Keratinocyte (primary cell): ENCODE measurements around the gene TUBB4B. TPM values are rescaled to one million over a fixed set of nuclear protein-coding genes. Genes with fewer than 3 reads are reported as not detected.

Experiments used
- DNase-seq: peaks from one replicate; pipeline ENCODE4 v3.0.0-alpha.2; 2011; ENCODE audit warnings: low read depth, missing footprints, low spot score
- FAIRE-seq: peaks from 2 replicates; lab custom pipeline; 2011; peaks lifted over from hg19 to GRCh38; lab: Jason Lieb, UNC
- H2AFZ ChIP-seq: 2 replicates; pipeline ENCODE4 v1.6.0; 2012; ENCODE audit warnings: low read length, control low read depth, inconsistent platforms; ENCODE audit not compliant: control insufficient read depth
- H3K27ac ChIP-seq: 2 replicates; pipeline ENCODE4 v1.5.1; 2011; ENCODE audit warnings: low read length; ENCODE audit not compliant: control insufficient read depth, insufficient read depth
- H3K27me3 ChIP-seq: 3 replicates; pipeline ENCODE4 v1.6.0; 2011; ENCODE audit warnings: low read length; ENCODE audit not compliant: control insufficient read depth, insufficient read depth; ENCODE audit errors: extremely low read depth
- H3K36me3 ChIP-seq, 2 experiments: 2 replicates in 1 of 2; 3 replicates in 1 of 2; pipeline ENCODE4 v1.5.1; 2011; ENCODE audit warnings: low read length in 2 of 2, mild to moderate bottlenecking in 1 of 2; ENCODE audit not compliant: control insufficient read depth in 2 of 2, insufficient read depth in 2 of 2; ENCODE audit errors: extremely low read depth in 1 of 2
- H3K4me1 ChIP-seq: 3 replicates; pipeline ENCODE4 v1.5.1; 2011; ENCODE audit warnings: low read length; ENCODE audit not compliant: control insufficient read depth, insufficient read depth; ENCODE audit errors: extremely low read depth
- H3K4me2 ChIP-seq: 3 replicates; pipeline ENCODE4 v1.6.0; 2011; ENCODE audit warnings: low read depth, low read length; ENCODE audit not compliant: control insufficient read depth, insufficient read depth; ENCODE audit errors: extremely low read depth
- H3K4me3 ChIP-seq, 3 experiments: fragments of 200-600 bp in 1 of 3; sonication (generic) in 1 of 3; 2 replicates in 2 of 3; 3 replicates in 1 of 3; pipeline ENCODE4 v1.5.1; 2011 to 2016; ENCODE audit warnings: low read length in 3 of 3, mild to moderate bottlenecking in 3 of 3, control low read depth in 2 of 3, inconsistent platforms in 1 of 3, low read depth in 1 of 3, mixed read lengths in 1 of 3, mixed run types in 1 of 3, moderate library complexity in 1 of 3; ENCODE audit not compliant: control insufficient read depth in 2 of 3, insufficient read depth in 2 of 3; ENCODE audit errors: extremely low read depth in 1 of 3
- H3K79me2 ChIP-seq: 2 replicates; pipeline ENCODE4 v1.6.0; 2012; ENCODE audit warnings: low read length; ENCODE audit not compliant: control insufficient read depth, insufficient read depth
- H3K9ac ChIP-seq: 3 replicates; pipeline ENCODE4 v1.6.0; 2011; ENCODE audit warnings: low read length; ENCODE audit not compliant: control insufficient read depth, insufficient read depth; ENCODE audit errors: extremely low read depth
- H3K9me1 ChIP-seq: 3 replicates; pipeline ENCODE4 v1.6.0; 2011; ENCODE audit warnings: low read length; ENCODE audit not compliant: control insufficient read depth, insufficient read depth; ENCODE audit errors: extremely low read depth
- H3K9me3 ChIP-seq: 2 replicates; pipeline ENCODE4 v1.5.1; 2012; ENCODE audit warnings: low read depth, low read length; ENCODE audit not compliant: control insufficient read depth
- H4K20me1 ChIP-seq: 3 replicates; pipeline ENCODE4 v1.6.0; 2011; ENCODE audit warnings: low read length; ENCODE audit not compliant: control insufficient read depth, insufficient read depth; ENCODE audit errors: extremely low read depth
- EZH2 ChIP-seq: IDR thresholded peaks from one replicate; pipeline ENCODE4 v1.6.1; 2012; ENCODE audit warnings: inconsistent platforms, mild to moderate bottlenecking, low read length, moderate library complexity
- dilution Hi-C: fragments of 300-500 bp; cut with MboI; formaldehyde crosslinking; loops from one replicate; pipeline ENCODE4 v1.7.0; 2020; ENCODE audit warnings: low sequenced_read_pairs; ENCODE audit not compliant: extremely low pct_ligation_motif_present
- polyA plus RNA-seq, 5 experiments: library from polyadenylated mRNA; depleted of rRNA in 3 of 5; stranded (reverse) in 3 of 5; stranded (forward) in 1 of 5; unstranded in 1 of 5; fragments of >200 nt; gene quantifications; 1 replicate in 1 of 5; 2 replicates in 3 of 5; 3 replicates in 1 of 5; pipeline versions ENCODE4 v1.2.1 to v1.2.3, GENCODE V29; 2011 to 2012; ENCODE audit warnings: missing spikeins in 2 of 5, low read depth in 1 of 5, low replicate concordance in 1 of 5
- TF ChIP-seq, protein P1 (sequence below), 3 experiments: IDR thresholded peaks in 1 of 3; conservative IDR thresholded peaks in 1 of 3; optimal IDR thresholded peaks in 1 of 3; 2 replicates in 2 of 3; 3 replicates in 1 of 3; pipeline versions ENCODE3 to v1.5.1; 2011; ENCODE audit warnings: low read length in 3 of 3, mild to moderate bottlenecking in 3 of 3, moderate library complexity in 2 of 3, control low read depth in 1 of 3, inconsistent platforms in 1 of 3; ENCODE audit not compliant: insufficient read depth in 2 of 3; ENCODE audit errors: extremely low read depth in 1 of 3

TUBB4B gene
- polyA plus RNA-seq, 1 donor (not counting 4 experiments of a cell fraction or from before 2014, with no cell fraction given): 440 TPM

DNA sequence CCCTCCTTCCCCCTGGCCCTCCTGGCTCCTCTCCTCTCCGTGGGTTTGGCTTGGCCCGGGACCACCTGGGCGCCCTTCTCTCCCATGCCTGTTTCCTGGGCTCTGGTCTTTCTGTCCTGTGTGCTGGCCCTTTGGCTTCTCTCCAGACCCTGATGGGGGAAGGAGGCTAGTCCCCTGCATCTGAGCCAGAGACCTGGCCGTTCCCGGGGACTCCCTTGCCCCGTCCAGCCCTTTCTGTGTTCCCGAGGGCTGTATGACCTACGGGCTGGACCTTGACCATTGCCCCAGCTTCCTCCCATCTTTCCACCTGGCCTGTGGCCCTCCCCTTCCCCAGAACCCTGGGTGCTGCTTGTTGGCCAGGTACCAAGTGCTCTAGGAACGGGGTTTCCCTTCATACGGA is 22.4 kb downstream of the TUBB4B start:
- no peak for FAIRE-seq
- no peak for TF ChIP-seq EZH2
- TF ChIP-seq, protein P1, sequence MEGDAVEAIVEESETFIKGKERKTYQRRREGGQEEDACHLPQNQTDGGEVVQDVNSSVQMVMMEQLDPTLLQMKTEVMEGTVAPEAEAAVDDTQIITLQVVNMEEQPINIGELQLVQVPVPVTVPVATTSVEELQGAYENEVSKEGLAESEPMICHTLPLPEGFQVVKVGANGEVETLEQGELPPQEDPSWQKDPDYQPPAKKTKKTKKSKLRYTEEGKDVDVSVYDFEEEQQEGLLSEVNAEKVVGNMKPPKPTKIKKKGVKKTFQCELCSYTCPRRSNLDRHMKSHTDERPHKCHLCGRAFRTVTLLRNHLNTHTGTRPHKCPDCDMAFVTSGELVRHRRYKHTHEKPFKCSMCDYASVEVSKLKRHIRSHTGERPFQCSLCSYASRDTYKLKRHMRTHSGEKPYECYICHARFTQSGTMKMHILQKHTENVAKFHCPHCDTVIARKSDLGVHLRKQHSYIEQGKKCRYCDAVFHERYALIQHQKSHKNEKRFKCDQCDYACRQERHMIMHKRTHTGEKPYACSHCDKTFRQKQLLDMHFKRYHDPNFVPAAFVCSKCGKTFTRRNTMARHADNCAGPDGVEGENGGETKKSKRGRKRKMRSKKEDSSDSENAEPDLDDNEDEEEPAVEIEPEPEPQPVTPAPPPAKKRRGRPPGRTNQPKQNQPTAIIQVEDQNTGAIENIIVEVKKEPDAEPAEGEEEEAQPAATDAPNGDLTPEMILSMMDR (optimal IDR thresholded peaks at IDR 0.05 in 1 of 3, IDR thresholded peaks at IDR 0.05 in 1 of 3, conservative IDR thresholded peaks at IDR 0.05 in 1 of 3; ENCODE audit: extremely low read depth in 1 of 3, insufficient read depth in 2 of 3, low read length in 3 of 3): no peak
- H3K36me3 ChIP-seq: peaks cover 20 to 35% of the 10 kb centered on the region in 2 experiments

GRCh38 chr9:137264067-137264466 is 23.0 kb downstream of the TUBB4B start:
- no peak for FAIRE-seq
- peaks cover 20 to 37% of the 10 kb centered on the region in 2 experiments for H3K36me3 ChIP-seq
- no peak overlapping the region for H3K9ac ChIP-seq

More for the DNA sequence above, 22.4 kb downstream of the TUBB4B start:
- DNase-seq: no peak
- peaks cover 6% of the 10 kb centered on the region for H3K79me2 ChIP-seq
- no peaks in the 10 kb centered on the region for H3K9me1 ChIP-seq
- no peak overlapping the region for H2AFZ ChIP-seq
- H3K9me3 ChIP-seq: no peaks in the 10 kb centered on the region
- no peaks in the 10 kb centered on the region for H4K20me1 ChIP-seq
- H3K4me1 ChIP-seq: no peaks in the 10 kb centered on the region
- dilution Hi-C loops: no loop called here
- H3K4me2 ChIP-seq: no peak overlapping the region
- no peak overlapping the region for H3K27ac ChIP-seq
- no peaks in the 10 kb centered on the region for H3K27me3 ChIP-seq
- H3K9ac ChIP-seq: no peak overlapping the region
- no peak overlapping the region for H3K4me3 ChIP-seq

More at GRCh38 chr9:137264067-137264466, 23.0 kb downstream of the TUBB4B start:
- H3K79me2 ChIP-seq: peaks cover 6% of the 10 kb centered on the region
- H3K9me3 ChIP-seq: no peaks in the 10 kb centered on the region
- H3K4me3 ChIP-seq: no peak overlapping the region
- H3K4me1 ChIP-seq: no peaks in the 10 kb centered on the region
- no peak overlapping the region for H3K27ac ChIP-seq
- H3K4me2 ChIP-seq: no peak overlapping the region
- no peaks in the 10 kb centered on the region for H3K9me1 ChIP-seq
- DNase-seq: no peak
- dilution Hi-C loops: no loop called here
- no peaks in the 10 kb centered on the region for H3K27me3 ChIP-seq
- H4K20me1 ChIP-seq: peaks cover 5% of the 10 kb centered on the region
- no peak for TF ChIP-seq EZH2
- TF ChIP-seq, protein P1 (optimal IDR thresholded peaks at IDR 0.05 in 1 of 3, IDR thresholded peaks at IDR 0.05 in 1 of 3, conservative IDR thresholded peaks at IDR 0.05 in 1 of 3; ENCODE audit: extremely low read depth in 1 of 3, insufficient read depth in 2 of 3, low read length in 3 of 3): no peak
- H2AFZ ChIP-seq: no peak overlapping the region
